Left renal cortex interstitium (tissue), 4 donors: ENCODE results near the gene CCDC73. TPM values are rescaled to one million over a fixed set of nuclear protein-coding genes. Genes with fewer than 3 reads are reported as not detected.
"Not testable (repeated sequence)": the region's sequence is repeated elsewhere in the genome, so short reads cannot be mapped to it uniquely, and the experiment has no call there.

Source experiments
- DNase-seq, 4 donors: peaks; one replicate each; pipeline ENCODE4 v3.0.0-alpha.2; 2013; ENCODE audit warnings: low read depth in 4 of 4, low spot score in 2 of 4, missing footprints in 1 of 4
- polyA plus RNA-seq, 4 donors: library from polyadenylated mRNA; unstranded; fragments of 120-200 nt; gene quantifications; one replicate each; pipeline ENCODE4 v1.2.1, GENCODE V29; 2013; ENCODE audit not compliant: insufficient read length in 4 of 4

CCDC73 gene
- polyA plus RNA-seq, 4 donors = 0.22 to 0.33 (median 0.31) TPM

- not testable (repeated sequence) for DNase-seq
Observed at GRCh38 chr11:32708978-32709377, 85.5 kb downstream of the CCDC73 start.

- no peak for DNase-seq
Observed at GRCh38 chr11:32706985-32707741, 87.3 kb downstream of the CCDC73 start.

- no peak for DNase-seq
Observed at GRCh38 chr11:32705309-32706033, 89.0 kb downstream of the CCDC73 start.

- DNase-seq = no peak
Observed at GRCh38 chr11:32704775-32705174, 89.7 kb downstream of the CCDC73 start.

- no peak for DNase-seq
Observed at GRCh38 chr11:32704261-32704660, 90.2 kb downstream of the CCDC73 start.

GRCh38 chr11:32701616-32702015 lies 92.8 kb downstream of the CCDC73 start:
- DNase-seq = no peak

GRCh38 chr11:32698579-32698978 lies 95.9 kb downstream of the CCDC73 start:
- DNase-seq = no peak

GRCh38 chr11:32671051-32671450 lies 123.4 kb downstream of the CCDC73 start:
- no peak for DNase-seq

- DNase-seq = no peak
Observed at GRCh38 chr11:32659672-32660071, 134.8 kb downstream of the CCDC73 start.

- no peak for DNase-seq
Observed at GRCh38 chr11:32658639-32659406, 135.6 kb downstream of the CCDC73 start.

- no peak for DNase-seq
Observed at GRCh38 chr11:32643526-32643925, 150.9 kb downstream of the CCDC73 start.

- no peak for DNase-seq
Observed at GRCh38 chr11:32641361-32641760, 153.1 kb downstream of the CCDC73 start.

- DNase-seq = no peak
Observed at GRCh38 chr11:32635819-32636218, 158.6 kb downstream of the CCDC73 start.

GRCh38 chr11:32630844-32631243 lies 163.6 kb downstream of the CCDC73 start:
- no peak for DNase-seq

- DNase-seq = no peak
Observed at GRCh38 chr11:32616903-32617302, 177.6 kb downstream of the CCDC73 start.

GRCh38 chr11:32615422-32615821 lies 179.0 kb downstream of the CCDC73 start:
- no peak for DNase-seq

GRCh38 chr11:32613500-32614151 lies 180.8 kb downstream of the CCDC73 start:
- DNase-seq = no peak

- peak in 2 of 4 donors; percentile 44 to 50 for DNase-seq
Observed at GRCh38 chr11:32610797-32611352, 183.6 kb downstream of the CCDC73 start.

GRCh38 chr11:32608826-32609225 lies 185.6 kb downstream of the CCDC73 start:
- not testable (repeated sequence) for DNase-seq

GRCh38 chr11:32606220-32606619 lies 188.2 kb downstream of the CCDC73 start:
- no peak for DNase-seq
